BE2C (cell line): ENCODE results near the gene HABP4.

Experiments used
- DNase-seq: peaks from one replicate; pipeline ENCODE4 v3.0.0-alpha.2; 2020
- H3K27me3 ChIP-seq: fragments of 250-450 bp; sonication (Bioruptor Pico); 2 replicates; pipeline ENCODE4 v1.5.1; 2020; ENCODE audit warnings: mild to moderate bottlenecking
- H3K36me3 ChIP-seq: fragments of 250-450 bp; sonication (Bioruptor Pico); 2 replicates; pipeline ENCODE4 v1.5.1; 2020; ENCODE audit warnings: mild to moderate bottlenecking
- H3K4me1 ChIP-seq: fragments of 250-450 bp; sonication (Bioruptor Pico); 2 replicates; pipeline ENCODE4 v1.5.1; 2020
- H3K4me3 ChIP-seq: 2 replicates; pipeline ENCODE4 v1.5.1; 2011; ENCODE audit warnings: low read depth, low read length
- H3K9me3 ChIP-seq: fragments of 250-450 bp; sonication (Bioruptor Pico); 2 replicates; pipeline ENCODE4 v1.5.1; 2020
- CTCF ChIP-seq: IDR thresholded peaks from 2 replicates; pipeline ENCODE4 v1.5.1; 2012; ENCODE audit warnings: mild to moderate bottlenecking, low read depth, low read length

The HABP4 gene

GRCh38 chr9:96441798-96442445 is 8.0 kb upstream of the HABP4 start:
- no peaks in the 10 kb centered on the region for H3K27me3 ChIP-seq
- H3K9me3 ChIP-seq = no peaks in the 10 kb centered on the region
- no peak for DNase-seq
- no peaks in the 10 kb centered on the region for H3K36me3 ChIP-seq
- no peak overlapping the region for H3K4me3 ChIP-seq
- TF ChIP-seq CTCF = peak; percentile 57
- H3K4me1 ChIP-seq = no peaks in the 10 kb centered on the region

GRCh38 chr9:96442491-96442890 is 7.5 kb upstream of the HABP4 start:
- H3K9me3 ChIP-seq = no peaks in the 10 kb centered on the region
- H3K4me1 ChIP-seq = no peaks in the 10 kb centered on the region
- no peaks in the 10 kb centered on the region for H3K27me3 ChIP-seq
- no peak; the same call in 1 of the 2 replicates for TF ChIP-seq CTCF
- no peak overlapping the region for H3K4me3 ChIP-seq
- no peaks in the 10 kb centered on the region for H3K36me3 ChIP-seq
- DNase-seq = no peak

- no peak for TF ChIP-seq CTCF
- no peaks in the 10 kb centered on the region for H3K9me3 ChIP-seq
- no peaks in the 10 kb centered on the region for H3K27me3 ChIP-seq
- peaks cover 4% of the 10 kb centered on the region for H3K4me1 ChIP-seq
- no peaks in the 10 kb centered on the region for H3K36me3 ChIP-seq
- H3K4me3 ChIP-seq = no peak overlapping the region
- no peak for DNase-seq
These were observed 2.6 kb upstream of the HABP4 start for GRCh38 chr9:96447406-96447805.

- peak; percentile 36 for DNase-seq
- peaks cover 4% of the 10 kb centered on the region for H3K4me1 ChIP-seq
- TF ChIP-seq CTCF = no peak
- no peaks in the 10 kb centered on the region for H3K27me3 ChIP-seq
- no peaks in the 10 kb centered on the region for H3K9me3 ChIP-seq
- H3K36me3 ChIP-seq = no peaks in the 10 kb centered on the region
- H3K4me3 ChIP-seq = no peak overlapping the region
These were observed 1.3 kb upstream of the HABP4 start for GRCh38 chr9:96448546-96449170.

GRCh38 chr9:96449523-96449844 is 485 bp upstream of the HABP4 start:
- DNase-seq = no peak
- H3K4me3 ChIP-seq = peak overlapping the region; percentile 69
- H3K9me3 ChIP-seq = no peaks in the 10 kb centered on the region
- H3K4me1 ChIP-seq = peaks cover 4% of the 10 kb centered on the region
- no peak for TF ChIP-seq CTCF
- no peaks in the 10 kb centered on the region for H3K36me3 ChIP-seq
- no peaks in the 10 kb centered on the region for H3K27me3 ChIP-seq
